CD14-positive monocyte (primary cell): ENCODE results near the gene ITGB3BP. TPM values are rescaled to one million over a fixed set of nuclear protein-coding genes. Genes with fewer than 3 reads are reported as not detected.
A peak's percentile ranks its signal among the peaks of the same experiment; 100 is the strongest.

ENCODE experiments used
- DNase-seq, 3 donors: peaks; one replicate each; pipeline ENCODE4 v3.0.0-alpha.2; 2011 to 2022
- H2AFZ ChIP-seq: 2 replicates; pipeline ENCODE4 v1.6.0; 2012; ENCODE audit warnings: mild to moderate bottlenecking, low read depth, low read length, inconsistent platforms; ENCODE audit not compliant: insufficient read depth, poor library complexity, severe bottlenecking
- H3K27ac ChIP-seq, 2 donors: 1 replicate in 1 of 2; 2 replicates in 1 of 2; pipeline ENCODE4 v1.5.1; 2012 to 2013; ENCODE audit warnings: low read length in 2 of 2, control low read depth in 1 of 2, inconsistent platforms in 1 of 2, low read depth in 1 of 2, mild to moderate bottlenecking in 1 of 2
- H3K27me3 ChIP-seq, 2 donors: one replicate each; pipeline versions ENCODE4 v1.6.0 to v1.6.1; 2011 to 2013; ENCODE audit warnings: low read length in 2 of 2; ENCODE audit not compliant: control insufficient read depth in 2 of 2, insufficient read depth in 2 of 2
- H3K36me3 ChIP-seq, 2 donors: replicated peaks in 1 of 2; 1 replicate in 1 of 2; 2 replicates in 1 of 2; pipeline versions ENCODE4 v1.5.1 to v1.6.1; 2012 to 2013; ENCODE audit warnings: low read length in 2 of 2, control low read depth in 1 of 2, inconsistent platforms in 1 of 2, mild to moderate bottlenecking in 1 of 2; ENCODE audit not compliant: insufficient read depth in 2 of 2, control insufficient read depth in 1 of 2
- H3K4me1 ChIP-seq, 2 donors: 1 replicate in 1 of 2; 2 replicates in 1 of 2; pipeline versions ENCODE4 v1.5.1 to v1.6.1; 2012 to 2013; ENCODE audit warnings: low read length in 2 of 2, control low read depth in 1 of 2, inconsistent platforms in 1 of 2, mild to moderate bottlenecking in 1 of 2, moderate library complexity in 1 of 2; ENCODE audit not compliant: insufficient read depth in 2 of 2, control insufficient read depth in 1 of 2
- H3K4me2 ChIP-seq: replicated peaks from 2 replicates; pipeline ENCODE3; 2012; ENCODE audit warnings: low read length, moderate library complexity, mild to moderate bottlenecking; ENCODE audit not compliant: poor library complexity, severe bottlenecking; ENCODE audit errors: extremely low read depth
- H3K4me3 ChIP-seq, 3 experiments: fragments of 200-600 bp in 1 of 3; sonication (generic) in 1 of 3; replicated peaks in 1 of 3; 1 replicate in 2 of 3; 2 replicates in 1 of 3; pipeline ENCODE4 v1.5.1; 2011 to 2013; ENCODE audit warnings: low read length in 3 of 3, mild to moderate bottlenecking in 3 of 3, control low read depth in 2 of 3, low read depth in 2 of 3, inconsistent platforms in 1 of 3, moderate library complexity in 1 of 3
- H3K79me2 ChIP-seq: 2 replicates; pipeline ENCODE4 v1.6.0; 2012; ENCODE audit warnings: mild to moderate bottlenecking, control low read depth, inconsistent platforms, low read length, moderate library complexity; ENCODE audit not compliant: insufficient read depth
- H3K9ac ChIP-seq: 2 replicates; pipeline ENCODE4 v1.6.0; 2017; ENCODE audit warnings: low read length, mild to moderate bottlenecking; ENCODE audit not compliant: insufficient read depth, poor library complexity, severe bottlenecking
- H3K9me3 ChIP-seq, 2 donors: replicated peaks in 1 of 2; 1 replicate in 1 of 2; 2 replicates in 1 of 2; pipeline versions ENCODE4 v1.5.1 to v1.6.1; 2012 to 2013; ENCODE audit warnings: low read length in 2 of 2, control low read depth in 1 of 2; ENCODE audit not compliant: control insufficient read depth in 1 of 2, insufficient read depth in 1 of 2
- H4K20me1 ChIP-seq: 2 replicates; pipeline ENCODE4 v1.6.0; 2012; ENCODE audit warnings: mild to moderate bottlenecking, low read length, control low read depth, moderate library complexity; ENCODE audit not compliant: insufficient read depth
- H3K27ac Mint-ChIP-seq, 7 donors: one replicate each; pipeline ENCODE4 v1.8.0; 2020; ENCODE audit warnings: mild to moderate bottlenecking in 7 of 7, mixed read lengths in 7 of 7, moderate library complexity in 6 of 7, inconsistent platforms in 2 of 7
- H3K27me3 Mint-ChIP-seq, 3 donors: one replicate each; pipeline ENCODE4 v1.8.0; 2021 to 2022; ENCODE audit warnings: low read depth in 3 of 3, mild to moderate bottlenecking in 3 of 3, mixed read lengths in 3 of 3, moderate library complexity in 3 of 3, inconsistent platforms in 1 of 3
- H3K36me3 Mint-ChIP-seq, 2 donors: one replicate each; pipeline ENCODE4 v1.8.0; 2020; ENCODE audit warnings: mixed read lengths in 2 of 2, inconsistent platforms in 1 of 2, mild to moderate bottlenecking in 1 of 2
- H3K4me1 Mint-ChIP-seq: one replicate; pipeline ENCODE4 v1.8.0; 2020; ENCODE audit warnings: mild to moderate bottlenecking, mixed read lengths
- H3K4me3 Mint-ChIP-seq, 2 donors: one replicate each; pipeline ENCODE4 v1.8.0; 2020; ENCODE audit warnings: mild to moderate bottlenecking in 2 of 2, mixed read lengths in 2 of 2, moderate library complexity in 1 of 2
- H3K9me3 Mint-ChIP-seq, 7 donors: one replicate each; pipeline ENCODE4 v1.8.0; 2020 to 2022; ENCODE audit warnings: mixed read lengths in 7 of 7, mild to moderate bottlenecking in 6 of 7, moderate library complexity in 6 of 7, inconsistent platforms in 2 of 7
- WGBS: methylation state at CpG from one replicate; pipeline ENCODE4 v1.1.5; 2013; ENCODE audit warnings: missing lambda C conversion rate; ENCODE audit not compliant: insufficient coverage; 5-methylcytosine and 5-hydroxymethylcytosine counted together
- intact Hi-C, 2 donors: fragments of 100-400 bp; cut with micrococcal nuclease; formaldehyde crosslinking; loops; one replicate each; pipeline versions ENCODE4 v1.15.0 to v1.15.1; 2023
- polyA plus RNA-seq, 3 donors: library from polyadenylated mRNA; depleted of rRNA in 1 of 3; unstranded in 2 of 3; stranded (reverse) in 1 of 3; fragments of 300-500 nt in 2 of 3; fragments of >200 nt in 1 of 3; fragmentation: Illumina TruSeq in 2 of 3; gene quantifications; 1 replicate in 2 of 3; 2 replicates in 1 of 3; pipeline ENCODE4 v1.2.3, GENCODE V29; 2012 to 2021
- TF ChIP-seq, protein P1 (sequence below): fragments of 200-600 bp; IDR thresholded peaks from one replicate; pipeline ENCODE4 v1.8.0; 2022; ENCODE audit warnings: antibody characterized with exemption, mild to moderate bottlenecking

Gene ITGB3BP
- polyA plus RNA-seq, 3 donors = 5.2 to 7.0 (median 6.6) TPM

GRCh38 chr1:63547621-63548294 lies 24.7 kb upstream of the ITGB3BP start:
- H3K4me1 Mint-ChIP-seq = no peaks in the 10 kb centered on the region
- H3K36me3 Mint-ChIP-seq = peaks cover 1 to 3% of the 10 kb centered on the region in 2 donors
- peaks cover 0 to 1% (median 0%) of the 10 kb centered on the region in 3 donors for H3K27me3 Mint-ChIP-seq
- Histone ChIP-seq H3K4me3 (no peak overlapping the region), H3K9ac (no peak overlapping the region), H3K36me3 (no peaks in the 10 kb centered on the region), H3K4me2 (no peak overlapping the region), H3K27me3 (no peaks in the 10 kb centered on the region), H3K4me1 (no peaks in the 10 kb centered on the region), H3K27ac (no peak overlapping the region), H3K79me2 (no peaks in the 10 kb centered on the region), H2AFZ (no peak overlapping the region), H4K20me1 (no peaks in the 10 kb centered on the region), H3K9me3 (no peaks in the 10 kb centered on the region)
- H3K27ac Mint-ChIP-seq = no peak overlapping the region
- no peak overlapping the region for H3K4me3 Mint-ChIP-seq
- WGBS = 100% methylated on average over 2 of the region's 2 CpGs
- H3K9me3 Mint-ChIP-seq = no peaks in the 10 kb centered on the region
- TF ChIP-seq, protein P1, sequence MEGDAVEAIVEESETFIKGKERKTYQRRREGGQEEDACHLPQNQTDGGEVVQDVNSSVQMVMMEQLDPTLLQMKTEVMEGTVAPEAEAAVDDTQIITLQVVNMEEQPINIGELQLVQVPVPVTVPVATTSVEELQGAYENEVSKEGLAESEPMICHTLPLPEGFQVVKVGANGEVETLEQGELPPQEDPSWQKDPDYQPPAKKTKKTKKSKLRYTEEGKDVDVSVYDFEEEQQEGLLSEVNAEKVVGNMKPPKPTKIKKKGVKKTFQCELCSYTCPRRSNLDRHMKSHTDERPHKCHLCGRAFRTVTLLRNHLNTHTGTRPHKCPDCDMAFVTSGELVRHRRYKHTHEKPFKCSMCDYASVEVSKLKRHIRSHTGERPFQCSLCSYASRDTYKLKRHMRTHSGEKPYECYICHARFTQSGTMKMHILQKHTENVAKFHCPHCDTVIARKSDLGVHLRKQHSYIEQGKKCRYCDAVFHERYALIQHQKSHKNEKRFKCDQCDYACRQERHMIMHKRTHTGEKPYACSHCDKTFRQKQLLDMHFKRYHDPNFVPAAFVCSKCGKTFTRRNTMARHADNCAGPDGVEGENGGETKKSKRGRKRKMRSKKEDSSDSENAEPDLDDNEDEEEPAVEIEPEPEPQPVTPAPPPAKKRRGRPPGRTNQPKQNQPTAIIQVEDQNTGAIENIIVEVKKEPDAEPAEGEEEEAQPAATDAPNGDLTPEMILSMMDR = no peak
- no peak for DNase-seq
- intact Hi-C loops = no loop called here

- H3K36me3 ChIP-seq = no peaks in the 10 kb centered on the region
- Mint-ChIP-seq H3K4me1 (no peaks in the 10 kb centered on the region), H3K27me3 (peaks cover 0 to 1% (median 0%) of the 10 kb centered on the region in 3 donors), H3K4me3 (no peak overlapping the region), H3K9me3 (no peaks in the 10 kb centered on the region), H3K27ac (peak overlapping the region in 1 of 7 donors; percentile 68), H3K36me3 (peaks cover 1 to 3% of the 10 kb centered on the region in 2 donors)
- no peaks in the 10 kb centered on the region for H4K20me1 ChIP-seq
- H3K4me1 ChIP-seq = no peaks in the 10 kb centered on the region
- intact Hi-C loops = no loop called here
- no peak overlapping the region for H3K9ac ChIP-seq
- no peak overlapping the region for H3K4me2 ChIP-seq
- no peaks in the 10 kb centered on the region for H3K79me2 ChIP-seq
- H2AFZ ChIP-seq = no peak overlapping the region
- no peak overlapping the region for H3K27ac ChIP-seq
- TF ChIP-seq, protein P1 = no peak
- DNase-seq = no peak
- no peaks in the 10 kb centered on the region for H3K9me3 ChIP-seq
- H3K27me3 ChIP-seq = no peaks in the 10 kb centered on the region
- no peak overlapping the region for H3K4me3 ChIP-seq
These were observed 22.8 kb upstream of the ITGB3BP start for GRCh38 chr1:63545780-63546179.
